ENCODE results near the gene C5orf52.
"Not testable (repeated sequence)": the region's sequence is repeated elsewhere in the genome, so short reads cannot be mapped to it uniquely, and the experiment has no call there.

C5orf52 gene

GRCh38 chr5:157689942-157690689 lies 18.8 kb downstream of the C5orf52 start:
- TF ChIP-seq CTCF (conservative IDR thresholded peaks at IDR 0.05; ENCODE audit: low read length) = peak; percentile 21; the same call in 1 of the 2 replicates
- H3K4me3 ChIP-seq (ENCODE audit: low read length) = peak overlapping the region; percentile 22; the same call in 1 of the 2 replicates
- DNase-seq (ENCODE audit: low read depth) = peak; percentile 5

GRCh38 chr5:157690690-157691433 lies 19.5 kb downstream of the C5orf52 start:
- peak overlapping the region; percentile 22; the same call in 1 of the 2 replicates for H3K4me3 ChIP-seq (ENCODE audit: low read length)
- no peak for DNase-seq (ENCODE audit: low read depth)
- TF ChIP-seq CTCF (conservative IDR thresholded peaks at IDR 0.05; ENCODE audit: low read length) = no peak

GRCh38 chr5:157693816-157694215 lies 22.5 kb downstream of the C5orf52 start:
- DNase-seq (ENCODE audit: low read depth); H3K4me3 ChIP-seq (ENCODE audit: low read length): not testable (repeated sequence)

- H3K4me3 ChIP-seq (ENCODE audit: low read length); DNase-seq (ENCODE audit: low read depth): not testable (repeated sequence)
These were observed 24.8 kb downstream of the C5orf52 start for GRCh38 chr5:157696154-157696553.

- not testable (repeated sequence) for DNase-seq (ENCODE audit: low read depth); H3K4me3 ChIP-seq (ENCODE audit: low read length)
These were observed 27.3 kb downstream of the C5orf52 start for GRCh38 chr5:157698674-157699073.

GRCh38 chr5:157703736-157704135 lies 32.4 kb downstream of the C5orf52 start:
- no peak overlapping the region for H3K4me3 ChIP-seq (ENCODE audit: low read length)
- no peak for TF ChIP-seq CTCF (conservative IDR thresholded peaks at IDR 0.05; ENCODE audit: low read length)
- DNase-seq (ENCODE audit: low read depth) = no peak

GRCh38 chr5:157708866-157709265 lies 37.5 kb downstream of the C5orf52 start:
- DNase-seq (ENCODE audit: low read depth) = peak; percentile 16
- TF ChIP-seq CTCF (conservative IDR thresholded peaks at IDR 0.05; ENCODE audit: low read length) = no peak
- H3K4me3 ChIP-seq (ENCODE audit: low read length) = no peak overlapping the region

GRCh38 chr5:157709346-157709745 lies 38.0 kb downstream of the C5orf52 start:
- DNase-seq (ENCODE audit: low read depth) = no peak
- TF ChIP-seq CTCF (conservative IDR thresholded peaks at IDR 0.05; ENCODE audit: low read length) = no peak
- H3K4me3 ChIP-seq (ENCODE audit: low read length) = no peak overlapping the region

All from AG10803 (cell line).